Measurements from ENCODE around the gene IGSF6. TPM values are rescaled to one million over a fixed set of nuclear protein-coding genes. Genes with fewer than 3 reads are reported as not detected.
A peak's percentile ranks its signal among the peaks of the same experiment; 100 is the strongest.

IGSF6 gene
- total and polyA plus RNA-seq, 2 of the 13 experiments (the other 11 are each of a cell fraction or from before 2014, with no cell fraction given), result not detected

- TF ChIP-seq LRRFIP1 (CRISPR knock-in tag; conservative IDR thresholded peaks at IDR 0.05), result 0 out of 2 replicates have a peak, but pooled peaks have one; percentile 54
- no peak for TF ChIP-seq STAG1 (CRISPR knock-in tag; IDR thresholded peaks at IDR 0.05)
- TF ChIP-seq TAF1 (CRISPR knock-in tag; IDR thresholded peaks at IDR 0.05), result no peak
- peak; percentile 83 for TF ChIP-seq NFAT5 (CRISPR knock-in tag; IDR thresholded peaks at IDR 0.05)
- no peak for TF ChIP-seq SRF (IDR thresholded peaks at IDR 0.05; ENCODE audit: low read depth, low read length)
- TF ChIP-seq ZNF280B (CRISPR knock-in tag; IDR thresholded peaks at IDR 0.05; ENCODE audit: borderline replicate concordance), result peak; percentile 22; the same call in 1 of the 2 replicates
- TF ChIP-seq NR1H2 (CRISPR knock-in tag; IDR thresholded peaks at IDR 0.05; ENCODE audit: borderline replicate concordance, low read depth), result no peak
- no peak for TF ChIP-seq YEATS4 (CRISPR knock-in tag; IDR thresholded peaks at IDR 0.05; ENCODE audit: borderline replicate concordance)
Measured at GRCh38 chr16:21685034-21685455, 32.6 kb upstream of the IGSF6 start (continued).
